ENCODE data around the gene NELL1.
"Not testable (repeated sequence)": the region's sequence is repeated elsewhere in the genome, so short reads cannot be mapped to it uniquely, and the experiment has no call there.

NELL1 gene

DNA sequence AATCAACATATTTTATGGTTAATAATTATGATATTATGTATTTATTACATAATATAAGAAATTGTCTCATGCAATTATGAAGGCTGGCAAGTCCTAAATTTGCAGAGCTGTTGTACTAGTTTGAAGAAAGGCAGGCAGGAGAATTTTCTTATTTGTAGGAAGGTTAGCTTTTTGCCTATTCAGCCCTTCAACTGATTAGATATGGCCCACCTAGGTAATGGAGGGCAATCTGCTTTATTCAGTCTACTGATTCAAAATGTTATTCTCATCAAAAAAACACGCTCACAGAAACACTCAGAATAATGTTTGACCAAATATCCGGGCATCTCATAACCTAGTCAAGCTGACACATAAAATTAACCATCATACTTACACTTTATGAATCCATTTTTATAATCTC, 589.0 kb downstream of the NELL1 start:
- no peak for DNase-seq

DNA sequence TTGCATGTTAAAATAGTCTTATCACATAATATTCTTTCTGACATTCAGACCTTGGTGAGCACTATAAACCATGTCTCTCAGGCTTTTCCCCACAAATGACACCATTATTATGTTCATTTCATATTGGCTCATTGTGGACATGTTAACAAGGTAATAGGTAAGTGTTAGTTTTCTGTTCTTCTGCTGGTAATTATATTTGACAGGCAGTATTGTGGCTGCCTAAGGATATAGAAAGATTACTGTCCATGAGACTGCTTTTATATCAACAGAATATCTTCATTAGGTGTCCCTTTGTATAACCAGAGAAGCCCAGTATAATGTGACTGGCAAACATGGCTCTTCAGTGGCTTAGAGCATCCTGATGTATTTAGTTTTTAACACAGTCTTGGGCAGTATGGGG, 590.7 kb downstream of the NELL1 start:
- DNase-seq: no peak

DNA sequence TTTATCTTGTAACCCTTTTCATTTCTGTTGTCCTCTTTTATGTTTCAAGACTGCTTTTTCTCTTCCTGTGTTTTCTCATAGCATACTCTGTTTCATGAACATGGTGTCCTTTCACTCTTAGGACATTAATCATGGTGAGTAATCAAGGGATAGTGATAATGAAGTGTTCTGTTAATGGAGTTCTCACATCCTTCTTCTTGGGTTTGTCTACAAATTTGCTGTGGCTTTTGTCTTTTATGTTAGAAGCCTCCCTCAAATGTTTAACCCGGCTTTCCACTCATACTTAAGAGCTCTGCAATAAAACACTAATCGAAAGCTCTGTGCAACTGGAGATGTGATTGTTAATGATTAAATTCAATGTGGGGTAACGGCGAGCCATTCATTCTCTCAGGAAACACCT, 593.6 kb downstream of the NELL1 start:
- no peak for DNase-seq

DNA sequence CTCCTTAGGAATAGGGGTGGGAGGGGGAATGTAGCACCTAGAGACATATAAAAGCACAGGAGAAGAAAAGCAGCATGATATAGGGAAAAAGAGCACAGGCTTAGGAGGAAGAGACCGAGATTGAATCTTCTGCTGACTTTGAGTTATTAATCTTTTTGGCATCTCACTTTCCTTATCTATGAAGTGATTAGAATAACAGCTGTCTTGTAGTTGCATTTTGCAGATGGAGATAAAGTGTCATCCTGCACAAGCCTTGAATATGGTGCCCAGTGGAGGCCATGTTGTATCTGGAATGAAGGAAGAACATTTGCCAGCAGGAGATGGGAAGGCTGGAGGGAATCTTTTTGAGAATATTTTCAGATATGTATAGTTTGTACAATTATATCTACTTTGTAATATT, 594.7 kb downstream of the NELL1 start:
- no peak for DNase-seq

DNA sequence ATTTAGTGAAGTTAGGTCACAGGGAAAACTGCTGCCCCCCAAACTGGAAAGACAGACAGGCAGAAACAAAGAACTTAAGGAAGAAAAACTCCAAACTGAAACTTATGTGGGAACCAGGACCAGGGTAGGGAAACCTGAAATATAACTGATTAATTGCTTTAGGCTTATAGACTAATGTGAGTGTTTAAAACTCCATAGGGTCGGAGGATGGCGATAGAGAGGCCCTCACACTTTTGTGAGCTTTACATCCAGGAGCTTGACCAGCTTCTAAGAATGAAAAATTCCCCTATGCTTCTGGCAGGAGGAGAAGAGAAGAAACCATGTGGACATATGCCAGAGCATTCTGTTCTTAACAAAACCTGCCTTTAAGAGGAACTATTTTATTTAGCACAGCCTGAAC, 598.6 kb downstream of the NELL1 start:
- DNase-seq: no peak

DNA sequence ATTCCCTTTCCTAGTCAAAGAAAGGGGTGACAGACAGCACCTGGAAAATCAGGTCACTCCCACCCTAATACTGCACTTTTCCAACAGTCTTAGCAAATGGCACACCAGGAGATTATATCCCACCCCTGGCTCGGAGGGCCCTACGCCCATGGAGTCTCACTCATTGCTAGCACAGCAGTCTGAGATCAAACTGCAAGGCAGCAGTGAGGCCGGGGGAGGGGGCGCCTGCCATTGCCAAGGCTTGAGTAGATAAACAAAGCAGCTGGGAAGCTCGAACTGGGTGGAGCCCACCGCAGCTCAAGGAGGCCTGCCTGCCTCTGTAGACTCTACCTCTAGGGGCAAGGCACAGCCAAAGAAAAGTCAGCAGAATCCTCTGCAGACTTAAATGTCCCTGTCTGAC, 602.8 kb downstream of the NELL1 start:
- not testable (repeated sequence) for DNase-seq

DNA sequence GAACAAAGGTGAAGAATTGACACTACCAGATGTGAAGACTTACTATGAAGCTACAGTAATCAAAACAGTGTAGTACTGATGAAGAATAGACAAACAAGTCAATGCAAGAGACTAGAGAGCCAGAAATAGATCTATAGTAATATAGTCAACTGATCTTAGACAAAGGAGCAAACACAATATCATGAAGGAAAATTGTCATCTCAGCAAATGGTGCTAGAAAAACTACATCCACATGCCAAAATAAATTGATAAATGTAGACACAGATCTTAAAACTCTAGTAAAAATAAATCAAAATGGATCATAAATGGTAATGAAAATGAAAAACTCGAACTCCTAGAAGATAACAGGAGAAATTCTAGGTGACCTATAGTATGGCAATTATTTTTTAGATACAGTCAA, 609.5 kb downstream of the NELL1 start:
- DNase-seq: no peak

DNA sequence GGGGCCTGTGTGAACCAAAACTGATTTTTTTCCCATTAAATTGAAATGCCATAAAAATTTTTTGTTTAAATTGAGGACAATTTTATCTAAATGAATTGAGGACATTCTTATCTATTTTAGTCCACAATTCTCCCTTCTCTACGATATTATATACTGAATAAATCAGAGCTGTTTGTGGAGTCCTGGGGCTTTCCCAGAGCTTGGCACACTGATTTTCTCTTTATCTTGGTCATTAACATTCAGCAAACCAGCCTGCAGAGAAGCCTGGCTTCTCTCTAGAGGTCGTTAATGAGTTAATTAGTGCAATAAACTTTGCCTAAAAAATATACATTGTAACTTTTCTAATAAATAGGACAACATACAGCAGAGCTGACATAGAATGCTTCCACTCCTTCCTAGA, 615.7 kb downstream of the NELL1 start:
- DNase-seq: no peak

DNA sequence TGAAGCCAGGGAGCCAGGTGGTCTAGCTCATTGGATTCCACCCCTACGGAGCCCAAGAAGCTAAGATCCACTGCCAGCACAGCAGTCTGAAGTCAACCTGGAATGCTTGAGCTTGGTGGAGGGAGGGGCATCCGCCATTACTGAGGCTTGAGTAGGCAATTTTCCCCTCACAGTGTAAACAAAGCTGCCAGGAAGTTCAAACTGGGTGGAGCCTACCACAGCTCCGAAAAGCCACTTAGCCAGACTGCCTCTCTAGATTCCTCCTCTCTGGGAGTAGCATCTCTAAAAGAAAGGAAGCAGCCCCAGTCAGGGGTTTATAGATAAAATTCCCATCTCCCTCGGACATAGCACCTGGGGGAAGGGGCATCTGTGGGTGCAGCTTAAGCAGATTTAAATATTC, 620.3 kb downstream of the NELL1 start:
- DNase-seq: no peak

DNA sequence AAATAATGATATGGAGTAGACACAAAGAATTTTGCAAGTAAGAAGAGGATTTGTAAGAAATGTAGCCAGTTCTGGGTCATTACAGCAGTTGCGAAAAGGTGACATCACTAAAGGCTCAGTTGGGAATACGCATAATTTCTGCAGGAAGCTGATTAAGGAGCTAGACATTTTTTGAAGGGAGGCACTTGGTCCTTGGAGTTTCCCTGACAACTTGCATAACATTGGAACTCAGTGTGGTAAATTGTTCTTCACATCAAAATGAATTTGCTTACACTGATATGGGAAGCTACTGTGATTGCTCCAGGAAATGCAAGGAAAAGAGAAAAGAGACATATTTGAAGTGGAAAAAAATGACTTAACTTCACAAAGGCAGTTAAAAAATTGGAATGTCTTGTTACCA, 626.1 kb downstream of the NELL1 start:
- no peak for DNase-seq

DNA sequence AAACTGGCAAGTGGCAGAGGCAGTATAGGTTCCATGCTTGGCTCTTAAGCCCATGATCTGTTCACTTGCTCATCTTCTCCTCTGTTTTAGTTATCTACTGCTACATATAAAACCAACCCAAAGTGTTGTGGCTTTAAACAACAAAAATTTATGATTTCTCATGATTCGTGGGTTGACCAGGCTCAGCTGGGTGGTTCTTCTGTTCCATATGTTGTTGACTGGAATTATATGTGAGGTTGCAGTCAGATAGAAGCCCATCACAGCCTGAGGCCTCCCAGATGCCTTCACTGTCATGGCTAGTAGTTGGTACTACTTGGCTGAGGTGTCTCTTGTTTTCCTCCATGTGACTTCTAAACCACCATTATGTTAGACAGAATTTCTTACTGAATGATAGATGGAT, 632.6 kb downstream of the NELL1 start:
- no peak for DNase-seq

DNA sequence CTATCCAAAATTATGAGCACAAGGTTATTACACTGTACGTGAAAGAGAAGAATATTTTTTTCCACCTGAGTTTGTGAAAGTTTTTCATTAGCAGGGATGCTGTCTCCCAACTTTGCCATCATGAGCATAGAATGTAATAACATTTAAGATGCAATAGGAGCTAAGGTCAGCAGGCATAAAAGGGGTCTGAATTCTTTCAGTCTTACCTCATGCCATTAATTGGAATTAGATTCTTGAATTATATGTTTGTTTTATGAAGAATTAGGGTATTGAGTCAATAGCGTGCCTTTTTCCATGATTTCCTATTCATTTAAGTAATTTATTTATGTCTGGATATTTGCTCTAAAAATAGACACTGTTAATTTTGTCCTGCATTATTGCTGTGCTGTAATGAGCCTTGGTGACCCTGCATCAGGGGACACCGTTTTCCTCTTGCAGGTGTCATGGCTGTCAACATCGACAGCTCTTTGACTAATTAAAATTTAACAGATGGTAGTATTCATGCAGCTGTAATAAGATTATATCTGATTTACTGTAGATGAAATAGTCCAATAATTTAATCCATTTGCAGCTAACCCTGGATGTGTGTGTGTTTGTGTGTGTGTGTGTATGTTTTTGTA, 637.5 kb downstream of the NELL1 start:
- DNase-seq: no peak

DNA sequence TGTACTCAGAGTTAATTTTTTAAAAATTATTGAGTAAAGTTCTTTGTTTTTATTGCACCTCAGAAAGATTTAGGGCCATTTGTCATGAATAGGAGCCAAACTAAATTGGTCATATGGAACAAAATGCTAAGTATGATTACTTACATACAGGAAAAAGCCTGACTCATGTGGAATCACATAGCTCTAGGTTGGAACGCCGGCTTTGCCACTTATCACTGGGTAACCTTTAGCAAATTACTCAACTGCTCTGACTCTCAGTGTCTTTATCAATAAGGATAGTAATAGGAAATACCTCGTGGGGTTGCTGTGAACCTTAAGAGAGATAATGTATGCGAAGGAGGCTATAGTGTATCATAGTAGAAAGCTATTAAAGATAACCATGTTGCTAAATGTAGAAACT, 638.5 kb downstream of the NELL1 start:
- DNase-seq: no peak

DNA sequence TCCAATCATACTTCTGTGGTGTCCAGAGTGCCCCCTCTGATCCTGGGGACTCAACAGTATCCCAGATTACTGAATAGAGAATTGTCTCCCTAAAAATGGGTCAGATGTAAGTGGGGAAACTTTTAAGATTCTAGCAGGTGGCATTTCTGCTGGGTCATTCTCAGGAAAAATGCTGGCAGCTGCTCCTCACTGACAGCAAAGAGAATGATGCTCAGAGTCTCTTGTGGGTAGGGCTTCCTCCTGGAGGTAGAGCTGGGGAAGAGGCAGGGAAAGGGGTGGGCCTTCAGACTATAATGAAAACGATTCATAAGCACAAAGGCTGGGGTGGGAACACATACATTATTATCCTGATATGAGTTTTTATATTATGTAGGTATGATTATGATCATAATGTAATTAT, 647.2 kb downstream of the NELL1 start:
- no peak for DNase-seq

DNA sequence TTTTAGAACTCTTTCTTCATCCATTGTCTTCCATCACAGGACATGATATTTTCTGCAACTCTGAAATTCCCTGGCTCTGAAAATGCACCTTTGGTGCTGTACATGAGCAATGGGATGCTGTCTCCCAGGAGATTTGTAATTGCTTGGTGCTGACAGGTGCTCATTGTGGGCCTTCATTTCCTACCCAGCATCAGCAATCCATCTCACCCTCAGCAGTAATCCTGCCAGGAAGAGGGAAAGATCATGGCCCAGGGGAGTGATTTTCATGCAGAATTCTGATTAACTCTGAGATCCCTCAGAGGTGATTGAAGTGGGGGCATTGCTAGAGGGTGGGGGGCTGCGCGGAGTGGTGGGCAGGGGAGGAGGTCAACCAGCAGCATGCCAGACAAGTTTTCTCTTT, 651.7 kb downstream of the NELL1 start:
- no peak for DNase-seq

DNA sequence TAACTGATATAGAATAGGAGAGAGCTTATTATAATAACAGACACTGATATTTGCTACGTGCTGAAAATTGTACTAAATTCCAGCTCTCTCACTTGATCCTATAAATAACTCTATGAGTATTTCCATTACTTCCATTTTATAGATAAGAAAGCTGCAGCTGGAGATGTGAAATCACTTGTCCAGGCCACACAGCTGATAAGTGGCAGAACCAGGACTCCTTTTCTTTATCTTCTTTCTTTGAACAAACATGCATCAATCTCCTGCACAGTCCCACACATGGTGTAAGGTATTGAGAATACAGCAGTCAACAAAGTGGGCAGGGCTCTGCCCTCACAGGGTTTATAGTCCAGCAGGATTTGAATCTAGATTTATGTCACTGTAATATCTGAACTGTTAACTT, 652.1 kb downstream of the NELL1 start:
- no peak for DNase-seq

DNA sequence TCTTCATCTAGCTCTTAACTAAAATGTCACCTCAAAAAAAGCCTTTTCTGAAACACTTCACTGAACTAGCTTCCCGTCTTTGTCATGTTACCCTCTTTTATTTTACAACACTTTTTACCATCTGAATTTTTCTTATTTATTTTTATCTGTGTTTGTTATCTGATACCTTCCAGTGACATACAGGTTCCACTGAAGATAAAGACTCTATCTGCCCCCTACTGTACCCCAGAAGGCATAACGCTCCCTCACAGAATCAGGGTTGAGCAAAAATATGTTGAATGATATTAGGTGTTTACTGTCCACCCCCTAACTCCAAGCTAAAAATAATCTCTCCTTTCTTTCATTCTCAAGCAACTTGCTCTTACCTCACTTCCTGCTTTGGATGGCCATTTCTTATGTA, 654.2 kb downstream of the NELL1 start:
- DNase-seq: no peak

DNA sequence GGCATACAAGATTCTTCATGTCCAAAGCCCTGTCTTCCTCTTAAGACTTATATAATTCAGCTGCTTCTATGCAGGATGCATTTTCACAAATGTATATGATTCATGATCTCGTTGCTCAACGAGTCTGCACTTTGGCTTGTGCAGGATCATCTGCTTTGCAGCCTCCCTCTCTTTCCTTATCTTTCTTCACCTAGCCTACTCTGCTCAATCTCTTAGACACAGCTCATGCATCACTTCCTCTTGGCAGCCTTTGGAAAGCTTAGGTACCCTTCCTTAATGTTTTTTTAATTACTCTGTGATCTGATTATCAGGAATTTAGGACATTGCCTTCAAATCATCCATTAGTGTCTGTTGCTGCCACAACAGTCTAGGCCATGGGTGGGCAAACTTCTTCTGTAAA, 673.8 kb downstream of the NELL1 start:
- no peak for DNase-seq

DNA sequence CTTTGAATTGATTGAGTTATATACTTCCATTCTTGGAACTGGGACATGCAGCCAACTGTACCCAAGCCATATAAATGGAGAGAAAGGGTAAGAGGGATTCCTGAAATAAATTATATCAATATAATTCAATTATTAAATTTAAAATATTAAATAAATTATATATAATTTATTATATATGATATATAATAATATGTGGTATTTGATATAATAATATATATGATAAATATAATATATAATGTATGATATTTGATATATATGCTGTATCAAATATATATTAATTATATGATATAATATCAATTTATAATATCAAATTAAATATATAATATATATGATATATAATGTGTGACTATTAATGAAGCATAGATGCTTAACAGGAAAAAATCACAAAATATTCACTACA, 677.0 kb downstream of the NELL1 start:
- no peak for DNase-seq

DNA sequence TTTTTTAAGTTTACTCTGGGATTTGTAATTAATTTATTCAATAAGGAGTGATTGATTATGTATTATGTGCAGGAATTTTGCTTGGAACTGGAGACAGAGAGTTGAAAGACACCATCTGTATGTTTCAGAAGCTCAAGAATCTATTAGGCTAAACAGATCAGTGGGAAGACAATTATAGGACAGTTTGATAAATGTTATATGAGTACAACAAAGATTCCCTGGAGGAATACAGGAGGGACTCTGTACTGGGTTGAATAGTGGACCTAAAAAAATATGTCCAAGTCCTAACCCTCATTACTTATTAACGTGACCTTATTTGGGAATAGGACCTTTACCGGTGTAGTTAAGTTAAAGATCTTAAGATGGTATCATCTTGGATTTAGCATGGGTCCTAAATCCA, 681.2 kb downstream of the NELL1 start:
- DNase-seq: no peak

DNA sequence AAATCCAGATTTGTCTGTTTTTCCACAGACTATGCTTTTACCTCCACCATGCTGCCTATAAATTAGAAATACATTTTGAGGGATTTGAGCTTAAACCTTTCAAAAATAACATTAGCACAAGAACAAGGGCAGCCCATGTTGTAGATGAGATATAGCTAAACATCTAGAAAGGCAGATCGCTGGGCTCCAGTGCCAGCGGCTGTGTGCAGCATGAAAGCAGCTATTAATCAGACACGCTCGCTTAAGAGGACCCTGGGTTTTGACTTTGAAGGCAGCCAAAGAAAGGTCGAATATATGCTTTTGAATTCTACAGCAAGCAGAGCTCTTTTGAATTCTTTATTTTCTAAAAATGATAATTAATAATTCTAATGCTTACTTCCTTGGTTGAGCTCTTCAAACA, 684.0 kb downstream of the NELL1 start:
- DNase-seq: no peak

DNA sequence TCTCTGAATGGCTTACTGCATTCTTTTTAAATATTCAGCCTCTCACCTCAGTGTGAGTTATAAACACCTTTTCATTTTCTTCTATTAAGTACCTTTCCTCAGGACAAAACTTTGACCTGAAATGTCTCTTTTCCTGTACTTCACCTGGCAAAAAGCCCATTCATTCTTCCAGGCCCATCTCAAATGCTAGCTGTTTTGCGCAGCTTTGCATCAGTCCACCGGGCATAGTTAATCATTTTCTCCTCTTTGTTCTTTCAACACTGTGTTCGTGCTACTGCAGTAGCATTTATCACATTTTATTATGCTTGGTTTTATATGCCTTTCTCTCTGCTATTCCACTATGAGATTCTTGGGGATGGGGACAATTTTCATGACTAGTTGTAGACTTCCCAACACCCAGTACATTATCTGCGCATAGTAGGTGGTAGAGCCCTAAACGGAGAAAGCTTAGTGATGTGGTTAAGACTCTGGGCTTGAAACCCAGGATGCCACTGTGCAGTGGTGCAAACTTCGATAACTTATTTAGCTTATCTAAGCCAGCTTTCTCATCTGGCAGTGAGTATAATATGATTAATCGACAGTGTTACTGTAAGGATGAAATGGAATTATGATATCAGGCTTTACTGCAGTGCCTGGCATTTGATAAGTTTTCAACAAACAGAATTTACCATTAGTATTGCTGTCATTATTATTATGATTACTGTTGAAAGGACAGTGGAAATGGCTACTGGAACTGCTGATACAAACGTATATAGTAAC, 695.7 kb downstream of the NELL1 start:
- no peak for DNase-seq

DNA sequence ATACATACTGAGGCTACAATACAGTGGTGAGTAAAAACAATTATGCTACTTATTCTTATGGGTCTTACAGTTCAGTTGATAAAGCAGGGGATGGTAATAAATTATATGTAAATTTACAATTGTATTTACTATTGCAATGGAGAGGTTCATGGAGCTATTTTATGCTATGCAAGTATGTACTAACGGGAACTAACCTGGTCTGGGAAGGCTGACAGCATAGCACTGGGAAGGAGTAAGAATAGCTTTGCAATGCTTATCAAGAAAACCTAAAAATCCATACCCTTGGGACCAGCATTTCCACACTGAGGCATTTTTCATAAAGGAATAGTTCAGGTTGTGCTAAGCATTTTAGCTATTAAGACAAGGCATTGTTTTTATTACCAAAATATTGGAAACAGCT, 700.6 kb downstream of the NELL1 start:
- DNase-seq: no peak

DNA sequence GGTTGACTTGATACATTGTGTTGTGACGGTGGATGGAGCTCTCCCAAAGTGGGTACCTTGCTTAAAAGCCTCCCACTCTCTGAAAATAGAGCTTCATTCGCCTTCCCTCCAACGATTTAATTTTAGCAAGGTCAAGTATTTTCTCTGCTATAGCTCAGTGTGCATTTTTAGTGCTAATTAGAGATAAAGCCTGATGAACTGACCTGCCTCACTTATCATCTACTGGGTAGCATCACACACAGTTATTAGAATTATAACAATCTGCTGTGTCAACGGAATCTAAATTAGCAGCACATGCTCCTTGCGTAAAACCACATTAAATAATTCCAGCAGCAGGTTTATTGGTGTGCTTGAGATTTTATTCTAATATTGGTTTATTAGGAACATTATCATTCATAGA, 701.7 kb downstream of the NELL1 start:
- DNase-seq: no peak

DNA sequence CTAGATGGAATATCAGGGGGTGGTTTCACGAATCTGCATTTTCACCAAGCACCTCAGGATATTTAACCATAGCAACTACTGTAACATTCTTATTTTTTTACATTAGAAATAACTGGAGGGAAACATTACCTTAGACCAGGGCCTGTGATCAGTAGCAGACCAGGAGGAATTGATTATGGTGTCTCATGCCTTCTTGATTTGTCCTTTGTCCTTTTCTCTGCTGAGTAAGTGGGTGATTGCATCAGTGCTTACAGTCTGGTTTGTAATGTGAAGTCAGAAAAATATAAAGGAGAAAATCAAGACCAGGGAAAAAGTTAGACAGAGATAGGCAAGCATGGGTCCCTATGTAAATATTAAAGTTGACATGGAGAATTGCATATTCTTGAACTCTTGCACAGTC, 703.3 kb downstream of the NELL1 start:
- DNase-seq: no peak

Measured in activated naive CD4-positive, alpha-beta T cell treated with anti-CD3 and anti-CD28 coated beads, Interleukin-2, amount 50 U/mL, for 16 hours (primary cell).